ENCODE measurements around the gene MGAT4A. TPM values are rescaled to one million over a fixed set of nuclear protein-coding genes. Genes with fewer than 3 reads are reported as not detected.

MGAT4A gene
- 20.6 TPM for total RNA-seq

GRCh38 chr2:98731041-98731893 is at the start of gene MGAT4A:
MGAT4A (minus strand) TSS chr2:98731132; CDS start chr2:98726332, 4,800 bp downstream.
- intact Hi-C loops (cut with DNase I) = no loop called here
- peak within 1 kb of the TSS; percentile 82 for H3K27ac ChIP-seq
- no peak for DNase-seq (ENCODE audit: extremely low spot score in 2 of 2)
- H3K4me1 ChIP-seq = peaks cover 11% of the 10 kb centered on the region
- no peaks in the 10 kb centered on the region for H3K36me3 ChIP-seq
- H3K9me3 ChIP-seq = no peaks in the 10 kb centered on the region
- peak within 1 kb of the TSS; percentile 78 to 90 for H3K4me3 ChIP-seq
- TF ChIP-seq POLR2A (IDR thresholded peaks at IDR 0.05) (peak in 1 of 2 donors; percentile 55), CTCF (IDR thresholded peaks at IDR 0.05) (no peak), POLR2AphosphoS5 (IDR thresholded peaks at IDR 0.05; ENCODE audit: insufficient read depth in 1 of 2, low read depth in 1 of 2) (no peak)
- no peaks in the 10 kb centered on the region for H3K27me3 ChIP-seq

GRCh38 chr2:98778741-98779483 is 48.0 kb upstream of the MGAT4A start:
- Histone ChIP-seq H3K27ac (no peak overlapping the region), H3K4me3 (no peak overlapping the region), H3K9me3 (peaks cover 6% of the 10 kb centered on the region), H3K27me3 (no peaks in the 10 kb centered on the region), H3K36me3 (no peaks in the 10 kb centered on the region), H3K4me1 (no peaks in the 10 kb centered on the region)
- DNase-seq (ENCODE audit: extremely low spot score in 2 of 2) = no peak
- TF ChIP-seq POLR2AphosphoS5 (IDR thresholded peaks at IDR 0.05; ENCODE audit: insufficient read depth in 1 of 2, low read depth in 1 of 2) (no peak), CTCF (IDR thresholded peaks at IDR 0.05) (no peak), POLR2A (IDR thresholded peaks at IDR 0.05) (no peak)
- intact Hi-C loops (cut with DNase I) = no loop called here

GRCh38 chr2:98778151-98778550 is 47.2 kb upstream of the MGAT4A start:
- Histone ChIP-seq H3K4me3 (no peak overlapping the region), H3K4me1 (no peaks in the 10 kb centered on the region), H3K27ac (no peak overlapping the region), H3K36me3 (no peaks in the 10 kb centered on the region), H3K27me3 (no peaks in the 10 kb centered on the region), H3K9me3 (peaks cover 6% of the 10 kb centered on the region)
- TF ChIP-seq POLR2A (IDR thresholded peaks at IDR 0.05) (no peak), CTCF (IDR thresholded peaks at IDR 0.05) (no peak), POLR2AphosphoS5 (IDR thresholded peaks at IDR 0.05; ENCODE audit: insufficient read depth in 1 of 2, low read depth in 1 of 2) (no peak)
- intact Hi-C loops (cut with DNase I) = no loop called here
- DNase-seq (ENCODE audit: extremely low spot score in 2 of 2) = no peak

GRCh38 chr2:98777710-98778109 is 46.8 kb upstream of the MGAT4A start:
- no peak for TF ChIP-seq POLR2A (IDR thresholded peaks at IDR 0.05)
- no peak for TF ChIP-seq POLR2AphosphoS5 (IDR thresholded peaks at IDR 0.05; ENCODE audit: insufficient read depth in 1 of 2, low read depth in 1 of 2)
- no peak for TF ChIP-seq CTCF (IDR thresholded peaks at IDR 0.05)
- Histone ChIP-seq H3K4me3 (no peak overlapping the region), H3K27me3 (no peaks in the 10 kb centered on the region), H3K9me3 (peaks cover 6% of the 10 kb centered on the region), H3K36me3 (no peaks in the 10 kb centered on the region), H3K4me1 (no peaks in the 10 kb centered on the region), H3K27ac (no peak overlapping the region)
- DNase-seq (ENCODE audit: extremely low spot score in 2 of 2) = no peak
- intact Hi-C loops (cut with DNase I) = no loop called here

Measured in vagina (tissue), 2 donors.